AG10803 (cell line): ENCODE measurements around the gene RASL12.

Source experiments
- DNase-seq: peaks from one replicate; pipeline ENCODE4 v3.0.0; 2010; ENCODE audit warnings: low read depth
- H3K4me3 ChIP-seq: 2 replicates; pipeline ENCODE4 v1.5.1; 2011; ENCODE audit warnings: mild to moderate bottlenecking, low read length, control low read depth
- TF ChIP-seq, protein P1 (sequence below): conservative IDR thresholded peaks from 2 replicates; pipeline ENCODE4 v1.5.1; 2011; ENCODE audit warnings: mild to moderate bottlenecking, low read length, control low read depth, inconsistent platforms

RASL12 gene, protein sequence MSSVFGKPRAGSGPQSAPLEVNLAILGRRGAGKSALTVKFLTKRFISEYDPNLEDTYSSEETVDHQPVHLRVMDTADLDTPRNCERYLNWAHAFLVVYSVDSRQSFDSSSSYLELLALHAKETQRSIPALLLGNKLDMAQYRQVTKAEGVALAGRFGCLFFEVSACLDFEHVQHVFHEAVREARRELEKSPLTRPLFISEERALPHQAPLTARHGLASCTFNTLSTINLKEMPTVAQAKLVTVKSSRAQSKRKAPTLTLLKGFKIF

GRCh38 chr15:65067645-65068402 is at the start of gene RASL12:
TSS of gene RASL12 (minus strand) at chr15:65067991. CDS start at chr15:65067835, 156 bp downstream.
- TF ChIP-seq, protein P1, sequence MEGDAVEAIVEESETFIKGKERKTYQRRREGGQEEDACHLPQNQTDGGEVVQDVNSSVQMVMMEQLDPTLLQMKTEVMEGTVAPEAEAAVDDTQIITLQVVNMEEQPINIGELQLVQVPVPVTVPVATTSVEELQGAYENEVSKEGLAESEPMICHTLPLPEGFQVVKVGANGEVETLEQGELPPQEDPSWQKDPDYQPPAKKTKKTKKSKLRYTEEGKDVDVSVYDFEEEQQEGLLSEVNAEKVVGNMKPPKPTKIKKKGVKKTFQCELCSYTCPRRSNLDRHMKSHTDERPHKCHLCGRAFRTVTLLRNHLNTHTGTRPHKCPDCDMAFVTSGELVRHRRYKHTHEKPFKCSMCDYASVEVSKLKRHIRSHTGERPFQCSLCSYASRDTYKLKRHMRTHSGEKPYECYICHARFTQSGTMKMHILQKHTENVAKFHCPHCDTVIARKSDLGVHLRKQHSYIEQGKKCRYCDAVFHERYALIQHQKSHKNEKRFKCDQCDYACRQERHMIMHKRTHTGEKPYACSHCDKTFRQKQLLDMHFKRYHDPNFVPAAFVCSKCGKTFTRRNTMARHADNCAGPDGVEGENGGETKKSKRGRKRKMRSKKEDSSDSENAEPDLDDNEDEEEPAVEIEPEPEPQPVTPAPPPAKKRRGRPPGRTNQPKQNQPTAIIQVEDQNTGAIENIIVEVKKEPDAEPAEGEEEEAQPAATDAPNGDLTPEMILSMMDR = no peak
- no peak for DNase-seq
- H3K4me3 ChIP-seq = no peak within 1 kb of the TSS

GRCh38 chr15:65115542-65115941 is 47.8 kb upstream of the RASL12 start:
- TF ChIP-seq, protein P1 = no peak
- no peak overlapping the region for H3K4me3 ChIP-seq
- no peak for DNase-seq

GRCh38 chr15:65115086-65115485 is 47.3 kb upstream of the RASL12 start, which contains the start of gene UBAP1L:
TSS of gene UBAP1L (minus strand) at chr15:65115200. CDS start at chr15:65106215, 8,985 bp downstream.
- no peak within 1 kb of the TSS for H3K4me3 ChIP-seq
- TF ChIP-seq, protein P1 = no peak
- DNase-seq = no peak

GRCh38 chr15:65110676-65111292 is 43.0 kb upstream of the RASL12 start:
- no peak overlapping the region for H3K4me3 ChIP-seq
- DNase-seq = no peak
- TF ChIP-seq, protein P1 = no peak

DNA sequence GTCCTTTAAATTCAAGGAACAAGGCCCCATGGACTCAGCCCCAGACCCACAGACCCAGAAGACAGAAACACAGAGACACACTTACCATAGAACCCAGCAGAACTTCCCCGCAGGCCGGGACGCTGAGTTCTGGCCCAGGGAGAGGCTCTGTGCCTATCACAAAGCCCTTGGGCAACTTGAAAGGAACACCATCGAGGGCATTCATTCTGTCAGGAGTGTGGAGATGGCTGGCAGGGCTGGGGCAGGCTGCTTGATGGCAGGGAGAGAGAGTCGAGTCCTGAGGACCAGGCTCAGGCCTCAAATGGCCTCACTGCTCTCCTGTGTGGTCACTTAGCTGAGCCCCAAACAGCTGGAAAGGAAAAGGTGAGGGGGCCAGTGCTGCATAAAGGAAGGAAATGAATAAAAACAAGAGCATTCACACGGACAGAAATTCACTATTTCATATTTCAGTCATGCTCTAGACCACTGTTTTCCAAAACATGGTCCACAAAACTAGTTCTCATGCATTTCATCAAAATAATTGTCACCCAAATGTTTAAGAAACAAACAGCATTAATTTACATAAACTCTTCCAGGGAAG is 38.3 kb upstream of the RASL12 start:
- TF ChIP-seq, protein P1 = no peak
- DNase-seq = no peak
- H3K4me3 ChIP-seq = no peak overlapping the region

DNA sequence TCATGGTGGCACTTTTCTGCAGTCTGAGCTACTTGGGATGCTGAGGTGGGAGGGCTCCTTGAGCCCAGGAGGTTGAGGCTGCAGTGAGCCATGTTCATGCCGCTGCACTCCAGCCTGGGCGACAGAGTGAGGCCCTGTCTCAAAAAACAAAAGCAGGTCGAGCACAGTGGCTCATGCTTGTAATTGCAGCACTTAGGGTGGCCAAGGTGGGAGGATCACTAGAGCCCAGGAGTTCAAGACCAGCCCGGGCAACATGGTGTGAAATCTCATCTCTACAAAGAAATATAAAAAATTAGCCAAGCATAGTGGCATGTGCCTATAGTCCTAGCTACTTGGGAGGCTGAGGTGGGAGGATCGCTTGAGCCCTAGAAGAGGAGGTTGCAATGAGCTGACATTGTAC is 37.2 kb upstream of the RASL12 start:
- no peak overlapping the region for H3K4me3 ChIP-seq
- no peak for DNase-seq
- TF ChIP-seq, protein P1 = no peak
